ENCODE measurements around the gene CCDC27. TPM values are rescaled to one million over a fixed set of nuclear protein-coding genes. Genes with fewer than 3 reads are reported as not detected.

CCDC27 gene
- total RNA-seq, 1 experiment from 2014 or later, result not detected

DNA sequence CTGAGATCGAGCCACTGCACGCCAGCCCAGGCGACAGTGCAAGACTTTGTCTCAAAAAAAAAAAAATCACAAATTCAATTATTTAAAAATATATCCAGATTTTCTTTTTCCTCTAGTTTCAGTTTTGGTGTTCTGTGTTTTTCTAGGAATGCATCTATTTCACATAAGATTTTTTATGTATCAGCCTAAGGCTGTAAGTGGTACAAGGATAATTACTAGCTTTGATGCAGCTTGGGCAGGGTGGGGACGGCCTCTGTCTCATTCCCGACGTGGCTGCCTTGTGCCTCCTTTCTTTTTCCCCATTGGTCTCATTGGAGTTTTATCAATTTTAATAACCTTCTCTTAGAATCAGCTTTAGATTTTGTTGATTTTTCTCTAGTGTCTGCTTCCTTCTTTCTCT, 6.9 kb downstream of the CCDC27 start:
- Histone ChIP-seq H3K27ac (ENCODE audit: low read length) (no peak overlapping the region), H3K4me1 (ENCODE audit: control insufficient read depth, insufficient read depth, low read length) (no peaks in the 10 kb centered on the region), H3K27me3 (ENCODE audit: control insufficient read depth, insufficient read depth, low read length) (0 out of 2 replicates have a peak, but pooled peaks cover 3% of the 10 kb centered on the region), H3K4me3 (ENCODE audit: low read depth in 2 of 2, low read length in 2 of 2) (no peak overlapping the region), H3K36me3 (ENCODE audit: control insufficient read depth, insufficient read depth, low read length) (no peaks in the 10 kb centered on the region), H3K9me3 (ENCODE audit: control insufficient read depth, insufficient read depth, low read depth, low read length) (no peaks in the 10 kb centered on the region)
- CTCF ChIA-PET, result interaction anchor here (0.6 kb wide), 1 partner anchor 20 kb away, joined by 3 read pairs; no protein-coding TSS in a partner anchor
- POLR2A ChIA-PET, result no interaction called here
- DNase-seq (ENCODE audit: low read depth, low spot score) (no peak), ATAC-seq (no peak)
- intact Hi-C loops (cut with micrococcal nuclease; ENCODE audit: unreplicated experiment) (no loop called here), in situ Hi-C loops (cut with HindIII; ENCODE audit: low pct_unique_long_range_greater_than_20kb, low sequenced_read_pairs) (no loop called here)
- TF ChIP-seq TCF7L2 (IDR thresholded peaks at IDR 0.05; ENCODE audit: low read depth, low read length), result no peak
- TF ChIP-seq, protein P1, sequence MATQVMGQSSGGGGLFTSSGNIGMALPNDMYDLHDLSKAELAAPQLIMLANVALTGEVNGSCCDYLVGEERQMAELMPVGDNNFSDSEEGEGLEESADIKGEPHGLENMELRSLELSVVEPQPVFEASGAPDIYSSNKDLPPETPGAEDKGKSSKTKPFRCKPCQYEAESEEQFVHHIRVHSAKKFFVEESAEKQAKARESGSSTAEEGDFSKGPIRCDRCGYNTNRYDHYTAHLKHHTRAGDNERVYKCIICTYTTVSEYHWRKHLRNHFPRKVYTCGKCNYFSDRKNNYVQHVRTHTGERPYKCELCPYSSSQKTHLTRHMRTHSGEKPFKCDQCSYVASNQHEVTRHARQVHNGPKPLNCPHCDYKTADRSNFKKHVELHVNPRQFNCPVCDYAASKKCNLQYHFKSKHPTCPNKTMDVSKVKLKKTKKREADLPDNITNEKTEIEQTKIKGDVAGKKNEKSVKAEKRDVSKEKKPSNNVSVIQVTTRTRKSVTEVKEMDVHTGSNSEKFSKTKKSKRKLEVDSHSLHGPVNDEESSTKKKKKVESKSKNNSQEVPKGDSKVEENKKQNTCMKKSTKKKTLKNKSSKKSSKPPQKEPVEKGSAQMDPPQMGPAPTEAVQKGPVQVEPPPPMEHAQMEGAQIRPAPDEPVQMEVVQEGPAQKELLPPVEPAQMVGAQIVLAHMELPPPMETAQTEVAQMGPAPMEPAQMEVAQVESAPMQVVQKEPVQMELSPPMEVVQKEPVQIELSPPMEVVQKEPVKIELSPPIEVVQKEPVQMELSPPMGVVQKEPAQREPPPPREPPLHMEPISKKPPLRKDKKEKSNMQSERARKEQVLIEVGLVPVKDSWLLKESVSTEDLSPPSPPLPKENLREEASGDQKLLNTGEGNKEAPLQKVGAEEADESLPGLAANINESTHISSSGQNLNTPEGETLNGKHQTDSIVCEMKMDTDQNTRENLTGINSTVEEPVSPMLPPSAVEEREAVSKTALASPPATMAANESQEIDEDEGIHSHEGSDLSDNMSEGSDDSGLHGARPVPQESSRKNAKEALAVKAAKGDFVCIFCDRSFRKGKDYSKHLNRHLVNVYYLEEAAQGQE (IDR thresholded peaks at IDR 0.05; ENCODE audit: insufficient read depth in 1 of 2, low read depth in 2 of 2, low read length in 1 of 2), result no peak
- no peak for TF ChIP-seq SIN3A (IDR thresholded peaks at IDR 0.05; ENCODE audit: borderline replicate concordance, insufficient read depth, low read depth, low read length)
- TF ChIP-seq, protein P2, sequence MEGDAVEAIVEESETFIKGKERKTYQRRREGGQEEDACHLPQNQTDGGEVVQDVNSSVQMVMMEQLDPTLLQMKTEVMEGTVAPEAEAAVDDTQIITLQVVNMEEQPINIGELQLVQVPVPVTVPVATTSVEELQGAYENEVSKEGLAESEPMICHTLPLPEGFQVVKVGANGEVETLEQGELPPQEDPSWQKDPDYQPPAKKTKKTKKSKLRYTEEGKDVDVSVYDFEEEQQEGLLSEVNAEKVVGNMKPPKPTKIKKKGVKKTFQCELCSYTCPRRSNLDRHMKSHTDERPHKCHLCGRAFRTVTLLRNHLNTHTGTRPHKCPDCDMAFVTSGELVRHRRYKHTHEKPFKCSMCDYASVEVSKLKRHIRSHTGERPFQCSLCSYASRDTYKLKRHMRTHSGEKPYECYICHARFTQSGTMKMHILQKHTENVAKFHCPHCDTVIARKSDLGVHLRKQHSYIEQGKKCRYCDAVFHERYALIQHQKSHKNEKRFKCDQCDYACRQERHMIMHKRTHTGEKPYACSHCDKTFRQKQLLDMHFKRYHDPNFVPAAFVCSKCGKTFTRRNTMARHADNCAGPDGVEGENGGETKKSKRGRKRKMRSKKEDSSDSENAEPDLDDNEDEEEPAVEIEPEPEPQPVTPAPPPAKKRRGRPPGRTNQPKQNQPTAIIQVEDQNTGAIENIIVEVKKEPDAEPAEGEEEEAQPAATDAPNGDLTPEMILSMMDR (IDR thresholded peaks at IDR 0.05), result no peak
- no peak for TF ChIP-seq POLR2AphosphoS5 (IDR thresholded peaks at IDR 0.05; ENCODE audit: low read depth, low read length)
- BruUV-seq (replicated peaks), result no TSS peak

DNA sequence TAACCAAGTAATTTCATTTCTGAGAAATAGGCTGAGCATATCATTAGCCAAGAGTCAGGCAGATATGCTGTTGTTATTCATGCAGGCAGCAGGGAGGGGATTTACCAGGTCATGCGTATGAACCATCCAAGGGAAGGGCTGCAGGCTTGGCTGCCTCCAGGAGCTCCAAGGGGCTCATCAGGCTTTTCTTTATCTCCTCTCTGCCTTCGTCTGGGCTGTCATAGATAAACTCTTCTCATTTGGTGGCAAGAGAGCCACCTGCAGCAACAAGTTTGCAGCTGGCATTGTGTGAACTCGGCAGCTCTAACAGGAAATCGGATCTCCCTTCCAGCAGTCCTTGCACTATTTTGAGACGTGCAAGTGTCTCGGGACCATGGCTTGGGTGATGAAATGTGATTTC, 7.5 kb downstream of the CCDC27 start:
- in situ Hi-C loops (cut with HindIII; ENCODE audit: low pct_unique_long_range_greater_than_20kb, low sequenced_read_pairs), result no loop called here
- CTCF ChIA-PET, result no interaction called here
- TF ChIP-seq TCF7L2 (IDR thresholded peaks at IDR 0.05; ENCODE audit: low read depth, low read length) (no peak), SIN3A (IDR thresholded peaks at IDR 0.05; ENCODE audit: borderline replicate concordance, insufficient read depth, low read depth, low read length) (no peak), POLR2AphosphoS5 (IDR thresholded peaks at IDR 0.05; ENCODE audit: low read depth, low read length) (no peak)
- TF ChIP-seq, protein P2 (IDR thresholded peaks at IDR 0.05), result no peak
- TF ChIP-seq, protein P1 (IDR thresholded peaks at IDR 0.05; ENCODE audit: insufficient read depth in 1 of 2, low read depth in 2 of 2, low read length in 1 of 2), result no peak

More for the DNA sequence above, 7.5 kb downstream of the CCDC27 start:
- ATAC-seq (no peak), DNase-seq (ENCODE audit: low read depth, low spot score) (no peak)
- H3K4me1 ChIP-seq (ENCODE audit: control insufficient read depth, insufficient read depth, low read length), result no peaks in the 10 kb centered on the region
- intact Hi-C loops (cut with micrococcal nuclease; ENCODE audit: unreplicated experiment), result no loop called here
- H3K27me3 ChIP-seq (ENCODE audit: control insufficient read depth, insufficient read depth, low read length), result 0 out of 2 replicates have a peak, but pooled peaks cover 3% of the 10 kb centered on the region
- POLR2A ChIA-PET, result no interaction called here
- no peak overlapping the region for H3K4me3 ChIP-seq (ENCODE audit: low read depth in 2 of 2, low read length in 2 of 2)
- no TSS peak for BruUV-seq (replicated peaks)
- H3K36me3 ChIP-seq (ENCODE audit: control insufficient read depth, insufficient read depth, low read length), result no peaks in the 10 kb centered on the region
- no peaks in the 10 kb centered on the region for H3K9me3 ChIP-seq (ENCODE audit: control insufficient read depth, insufficient read depth, low read depth, low read length)
- H3K27ac ChIP-seq (ENCODE audit: low read length), result no peak overlapping the region
